ENCODE measurements around the gene DYRK1B. TPM values are rescaled to one million over a fixed set of nuclear protein-coding genes. Genes with fewer than 3 reads are reported as not detected.
A peak's percentile ranks its signal among the peaks of the same experiment; 100 is the strongest.

The DYRK1B gene
- total RNA-seq, 2 experiments from 2014 or later = 5.4 to 7.0 TPM

DNA sequence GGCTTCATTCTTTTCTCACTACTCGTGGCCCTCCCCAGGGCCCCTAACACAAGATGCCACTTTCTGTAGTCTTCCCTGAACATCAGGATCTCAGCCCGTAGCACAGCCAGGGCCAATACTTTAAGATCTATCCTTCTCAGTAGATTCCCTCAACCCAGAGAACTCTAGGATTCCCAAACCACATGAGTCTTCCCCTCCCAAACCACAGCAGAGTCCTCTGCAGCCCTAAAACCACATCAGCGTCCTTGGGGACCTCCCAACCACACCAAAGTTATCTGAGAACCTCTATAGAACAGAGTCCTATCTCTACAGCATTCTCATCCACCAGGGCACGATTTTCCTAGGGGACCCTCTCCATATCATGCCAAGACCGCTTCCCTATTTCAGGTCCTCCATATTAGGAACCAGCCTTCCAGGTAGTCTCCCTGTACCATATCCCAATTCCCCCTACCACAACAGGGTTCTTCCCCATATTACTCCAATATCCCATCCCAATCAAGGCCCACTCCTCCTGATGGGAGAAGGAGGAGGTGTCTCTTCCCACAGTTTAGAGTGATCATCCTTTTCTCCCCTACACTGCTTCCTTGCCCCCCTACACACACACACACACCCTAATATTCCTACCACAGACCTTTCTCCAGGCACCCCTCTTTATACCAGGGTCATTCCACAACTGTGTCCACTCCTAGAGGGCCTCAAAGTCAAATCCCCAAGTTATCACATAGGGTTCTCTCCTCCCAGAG lies 1.4 kb downstream of the DYRK1B start:
- Mint-ChIP-seq H3K9me3 (no peaks in the 10 kb centered on the region), H3K4me3 (peak overlapping the region; percentile 52), H3K27ac (peak overlapping the region; percentile 82), H3K4me1 (ENCODE audit: low read depth) (peaks cover 35% of the 10 kb centered on the region), H3K36me3 (ENCODE audit: low read depth) (peaks cover 72% of the 10 kb centered on the region), H3K27me3 (no peaks in the 10 kb centered on the region)
- ChIA-PET CTCF (interaction anchor here (1.1 to 2.1 kb wide), 2 partner anchors 12 to 31 kb away, joined by 3 to 37 read pairs; partner anchors contain the start of gene FBL), POLR2A (interaction anchor here (2.1 kb wide), 1 partner anchor 13 kb away, joined by 21 read pairs; the partner anchor contains the start of gene FBL)
- TF ChIP-seq, protein P1, sequence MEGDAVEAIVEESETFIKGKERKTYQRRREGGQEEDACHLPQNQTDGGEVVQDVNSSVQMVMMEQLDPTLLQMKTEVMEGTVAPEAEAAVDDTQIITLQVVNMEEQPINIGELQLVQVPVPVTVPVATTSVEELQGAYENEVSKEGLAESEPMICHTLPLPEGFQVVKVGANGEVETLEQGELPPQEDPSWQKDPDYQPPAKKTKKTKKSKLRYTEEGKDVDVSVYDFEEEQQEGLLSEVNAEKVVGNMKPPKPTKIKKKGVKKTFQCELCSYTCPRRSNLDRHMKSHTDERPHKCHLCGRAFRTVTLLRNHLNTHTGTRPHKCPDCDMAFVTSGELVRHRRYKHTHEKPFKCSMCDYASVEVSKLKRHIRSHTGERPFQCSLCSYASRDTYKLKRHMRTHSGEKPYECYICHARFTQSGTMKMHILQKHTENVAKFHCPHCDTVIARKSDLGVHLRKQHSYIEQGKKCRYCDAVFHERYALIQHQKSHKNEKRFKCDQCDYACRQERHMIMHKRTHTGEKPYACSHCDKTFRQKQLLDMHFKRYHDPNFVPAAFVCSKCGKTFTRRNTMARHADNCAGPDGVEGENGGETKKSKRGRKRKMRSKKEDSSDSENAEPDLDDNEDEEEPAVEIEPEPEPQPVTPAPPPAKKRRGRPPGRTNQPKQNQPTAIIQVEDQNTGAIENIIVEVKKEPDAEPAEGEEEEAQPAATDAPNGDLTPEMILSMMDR (IDR thresholded peaks at IDR 0.05) = no peak
- DNase-seq = no peak
- ATAC-seq = no peak
- intact Hi-C loops (cut with micrococcal nuclease) = no loop called here

- Mint-ChIP-seq H3K9me3 (no peaks in the 10 kb centered on the region), H3K36me3 (ENCODE audit: low read depth) (peaks cover 66% of the 10 kb centered on the region), H3K27ac (peak overlapping the region; percentile 82), H3K27me3 (no peaks in the 10 kb centered on the region), H3K4me1 (ENCODE audit: low read depth) (peaks cover 32% of the 10 kb centered on the region), H3K4me3 (peak overlapping the region; percentile 4)
- ChIA-PET CTCF (no interaction called here), POLR2A (no interaction called here)
- TF ChIP-seq, protein P1 (IDR thresholded peaks at IDR 0.05) = no peak
- no peak for DNase-seq
- intact Hi-C loops (cut with micrococcal nuclease) = no loop called here
- no peak for ATAC-seq
Measured at GRCh38 chr19:39831679-39832078, 2.3 kb downstream of the DYRK1B start.

GRCh38 chr19:39830847-39831246 lies 3.1 kb downstream of the DYRK1B start:
- H3K36me3 Mint-ChIP-seq (ENCODE audit: low read depth) = peaks cover 60% of the 10 kb centered on the region
- intact Hi-C loops (cut with micrococcal nuclease) = no loop called here
- TF ChIP-seq, protein P1 (IDR thresholded peaks at IDR 0.05) = no peak
- ATAC-seq = no peak
- no peak for DNase-seq
- POLR2A ChIA-PET = no interaction called here
- no peak overlapping the region for H3K4me3 Mint-ChIP-seq
- H3K27me3 Mint-ChIP-seq = no peaks in the 10 kb centered on the region
- peaks cover 32% of the 10 kb centered on the region for H3K4me1 Mint-ChIP-seq (ENCODE audit: low read depth)
- CTCF ChIA-PET = no interaction called here
- no peak overlapping the region for H3K27ac Mint-ChIP-seq
- H3K9me3 Mint-ChIP-seq = no peaks in the 10 kb centered on the region

- H3K9me3 Mint-ChIP-seq = no peaks in the 10 kb centered on the region
- ChIA-PET CTCF (no interaction called here), POLR2A (no interaction called here)
- no peak overlapping the region for H3K4me3 Mint-ChIP-seq
- peaks cover 58% of the 10 kb centered on the region for H3K36me3 Mint-ChIP-seq (ENCODE audit: low read depth)
- H3K27ac Mint-ChIP-seq = no peak overlapping the region
- intact Hi-C loops (cut with micrococcal nuclease) = no loop called here
- H3K4me1 Mint-ChIP-seq (ENCODE audit: low read depth) = peaks cover 32% of the 10 kb centered on the region
- no peak for ATAC-seq
- TF ChIP-seq, protein P1 (IDR thresholded peaks at IDR 0.05) = no peak
- no peaks in the 10 kb centered on the region for H3K27me3 Mint-ChIP-seq
- no peak for DNase-seq
Measured at GRCh38 chr19:39830406-39830805, 3.6 kb downstream of the DYRK1B start.

DNA sequence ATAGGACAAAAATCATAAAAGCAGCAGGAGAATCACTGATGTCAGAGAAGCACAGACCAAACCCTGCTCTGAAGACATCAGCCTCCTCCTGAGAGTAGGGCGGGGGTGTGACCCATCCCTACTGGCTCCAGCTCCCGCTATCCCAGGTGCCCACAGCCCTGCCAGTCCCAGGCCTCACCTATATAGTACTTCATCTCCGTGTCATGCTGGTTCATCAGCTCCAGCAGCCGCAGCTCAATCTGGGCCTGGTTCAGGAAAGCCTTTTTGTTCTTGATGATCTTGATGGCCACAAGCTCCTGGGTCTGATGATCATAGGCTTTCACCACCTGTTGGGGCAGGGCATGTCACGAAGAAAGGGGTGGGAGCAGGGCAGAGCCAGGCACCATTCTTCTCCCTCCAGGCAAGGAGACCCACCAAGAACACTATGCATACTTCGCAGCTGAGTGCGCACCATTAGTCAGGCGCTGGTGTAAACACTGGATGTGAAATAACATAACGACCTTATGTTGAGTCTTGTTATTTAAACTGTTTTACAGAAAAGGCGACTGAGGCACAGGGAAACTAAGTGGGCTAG lies 4.2 kb downstream of the DYRK1B start:
- no peaks in the 10 kb centered on the region for H3K9me3 Mint-ChIP-seq
- no peaks in the 10 kb centered on the region for H3K27me3 Mint-ChIP-seq
- H3K36me3 Mint-ChIP-seq (ENCODE audit: low read depth) = peaks cover 56% of the 10 kb centered on the region
- TF ChIP-seq, protein P1 (IDR thresholded peaks at IDR 0.05) = no peak
- H3K4me3 Mint-ChIP-seq = no peak overlapping the region
- ChIA-PET CTCF (interaction anchor here (4.7 kb wide), 1 partner anchor 14 kb away, joined by 30 read pairs; no protein-coding TSS in a partner anchor), POLR2A (no interaction called here)
- intact Hi-C loops (cut with micrococcal nuclease) = no loop called here
- peak overlapping the region; percentile 38 for H3K27ac Mint-ChIP-seq
- DNase-seq (no peak), ATAC-seq (no peak)
- peaks cover 30% of the 10 kb centered on the region for H3K4me1 Mint-ChIP-seq (ENCODE audit: low read depth)
